SK-N-SH treated with all-trans-retinoic acid at 6 μM for 48 hours (cell line): ENCODE data around the gene DAB2.

Source experiments
- CREB5 ChIP-seq: fragments of 250-450 bp; sonication (Bioruptor Pico); IDR thresholded peaks from 2 replicates; pipeline ENCODE4 v1.5.1; 2020; ENCODE audit warnings: low read depth, mild to moderate bottlenecking, moderate library complexity
- TSHZ2 ChIP-seq: fragments of 250-450 bp; sonication (Bioruptor Pico); IDR thresholded peaks from 2 replicates; pipeline ENCODE4 v1.5.0; 2020; ENCODE audit warnings: mild to moderate bottlenecking, moderate library complexity
- ZC3H10 ChIP-seq: fragments of 250-450 bp; sonication (Bioruptor Pico); IDR thresholded peaks from 2 replicates; pipeline ENCODE4 v1.5.1; 2021; ENCODE audit warnings: mild to moderate bottlenecking, moderate library complexity
- ZNF565 ChIP-seq: fragments of 450-650 bp; formaldehyde crosslinking; conservative IDR thresholded peaks from 2 replicates; pipeline ENCODE4 v1.5.0; 2020; ENCODE audit warnings: low read depth, mild to moderate bottlenecking, moderate library complexity
- ZNF70 ChIP-seq: fragments of 450-650 bp; formaldehyde crosslinking; IDR thresholded peaks from 2 replicates; pipeline ENCODE4 v1.5.0; 2020; ENCODE audit warnings: mild to moderate bottlenecking, moderate library complexity
- TF ChIP-seq, protein P1 (sequence below): fragments of 250-450 bp; sonication (Bioruptor Pico); IDR thresholded peaks from 2 replicates; pipeline ENCODE4 v1.5.1; 2021; ENCODE audit warnings: mild to moderate bottlenecking, moderate library complexity

DNA sequence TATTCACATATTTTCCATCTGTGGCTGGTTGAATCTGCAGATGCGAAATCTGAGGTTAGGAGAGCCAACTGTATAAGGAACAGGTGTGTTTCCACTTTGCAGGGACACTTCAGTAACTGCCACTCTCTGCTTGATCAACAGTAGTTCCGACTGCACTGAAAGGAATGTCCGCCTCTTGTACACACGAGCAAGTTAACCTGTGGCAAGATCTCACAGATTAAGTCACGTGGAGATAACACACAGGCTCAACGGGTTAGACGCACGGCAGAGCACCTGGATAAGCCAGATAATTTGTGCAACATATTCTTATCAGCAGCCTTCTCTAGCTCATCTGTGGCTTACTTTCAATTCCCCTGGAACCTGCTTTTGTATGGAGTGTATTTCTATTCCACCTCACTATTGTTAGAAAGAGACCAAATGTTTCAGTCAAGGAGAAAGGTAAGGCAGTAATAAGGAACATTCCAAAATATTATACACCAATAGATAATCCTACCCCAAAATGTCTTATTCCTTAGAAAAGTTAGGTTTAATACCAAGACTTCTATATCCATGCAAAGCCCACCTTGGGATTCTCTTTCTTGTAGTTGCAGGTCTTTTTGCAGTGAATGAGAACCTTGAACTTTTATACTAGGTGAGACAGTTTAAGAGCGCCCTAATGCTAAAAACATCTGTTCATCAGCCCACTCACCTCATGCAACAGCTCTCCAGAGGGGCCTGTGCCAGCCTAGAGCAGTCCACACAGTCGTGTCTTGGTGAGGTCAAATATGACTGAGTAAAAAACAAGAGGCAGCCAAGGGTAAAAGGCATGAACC, 54.0 kb downstream of the DAB2 start:
- TF ChIP-seq, protein P1, sequence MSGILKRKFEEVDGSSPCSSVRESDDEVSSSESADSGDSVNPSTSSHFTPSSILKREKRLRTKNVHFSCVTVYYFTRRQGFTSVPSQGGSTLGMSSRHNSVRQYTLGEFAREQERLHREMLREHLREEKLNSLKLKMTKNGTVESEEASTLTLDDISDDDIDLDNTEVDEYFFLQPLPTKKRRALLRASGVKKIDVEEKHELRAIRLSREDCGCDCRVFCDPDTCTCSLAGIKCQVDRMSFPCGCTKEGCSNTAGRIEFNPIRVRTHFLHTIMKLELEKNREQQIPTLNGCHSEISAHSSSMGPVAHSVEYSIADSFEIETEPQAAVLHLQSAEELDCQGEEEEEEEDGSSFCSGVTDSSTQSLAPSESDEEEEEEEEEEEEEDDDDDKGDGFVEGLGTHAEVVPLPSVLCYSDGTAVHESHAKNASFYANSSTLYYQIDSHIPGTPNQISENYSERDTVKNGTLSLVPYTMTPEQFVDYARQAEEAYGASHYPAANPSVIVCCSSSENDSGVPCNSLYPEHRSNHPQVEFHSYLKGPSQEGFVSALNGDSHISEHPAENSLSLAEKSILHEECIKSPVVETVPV (CRISPR knock-in tag), result no peak
- TF ChIP-seq ZC3H10 (CRISPR knock-in tag) (no peak), ZNF565 (CRISPR knock-in tag) (no peak), ZNF70 (CRISPR knock-in tag) (no peak), TSHZ2 (CRISPR knock-in tag) (no peak), CREB5 (CRISPR knock-in tag) (no peak)
